HCT116 (cell line): ENCODE measurements around the gene MFAP2.

Experiments
- EZH2 ChIP-seq: fragments of 200-600 bp; sonication (generic); IDR thresholded peaks from 2 replicates; pipeline ENCODE4 v1.6.1; 2017; ENCODE audit warnings: antibody characterized with exemption, mixed run types
- EZH2phosphoT487 ChIP-seq: fragments of 200-600 bp; IDR thresholded peaks from 2 replicates; pipeline ENCODE4 v1.6.1; 2018; ENCODE audit warnings: antibody characterized with exemption, borderline replicate concordance
- YY1 ChIP-seq: IDR thresholded peaks from 2 replicates; pipeline ENCODE4 v1.6.1; 2011; ENCODE audit warnings: low read length, low read depth, moderate library complexity, mild to moderate bottlenecking; ENCODE audit not compliant: insufficient replicate concordance; ENCODE audit errors: extremely low read depth
- ZNF274 ChIP-seq: fragments of 200-500 bp; sonication (Bioruptor generic); IDR thresholded peaks from 2 replicates; pipeline ENCODE4 v1.6.1; 2014; ENCODE audit warnings: mild to moderate bottlenecking, low read depth, low read length, inconsistent platforms
- TF ChIP-seq, protein P1 (sequence below): IDR thresholded peaks from 2 replicates; pipeline ENCODE4 v1.6.1; 2012; ENCODE audit warnings: low read depth
- TF ChIP-seq, protein P2 (sequence below): IDR thresholded peaks from 2 replicates; pipeline ENCODE4 v1.6.1; 2012

DNA sequence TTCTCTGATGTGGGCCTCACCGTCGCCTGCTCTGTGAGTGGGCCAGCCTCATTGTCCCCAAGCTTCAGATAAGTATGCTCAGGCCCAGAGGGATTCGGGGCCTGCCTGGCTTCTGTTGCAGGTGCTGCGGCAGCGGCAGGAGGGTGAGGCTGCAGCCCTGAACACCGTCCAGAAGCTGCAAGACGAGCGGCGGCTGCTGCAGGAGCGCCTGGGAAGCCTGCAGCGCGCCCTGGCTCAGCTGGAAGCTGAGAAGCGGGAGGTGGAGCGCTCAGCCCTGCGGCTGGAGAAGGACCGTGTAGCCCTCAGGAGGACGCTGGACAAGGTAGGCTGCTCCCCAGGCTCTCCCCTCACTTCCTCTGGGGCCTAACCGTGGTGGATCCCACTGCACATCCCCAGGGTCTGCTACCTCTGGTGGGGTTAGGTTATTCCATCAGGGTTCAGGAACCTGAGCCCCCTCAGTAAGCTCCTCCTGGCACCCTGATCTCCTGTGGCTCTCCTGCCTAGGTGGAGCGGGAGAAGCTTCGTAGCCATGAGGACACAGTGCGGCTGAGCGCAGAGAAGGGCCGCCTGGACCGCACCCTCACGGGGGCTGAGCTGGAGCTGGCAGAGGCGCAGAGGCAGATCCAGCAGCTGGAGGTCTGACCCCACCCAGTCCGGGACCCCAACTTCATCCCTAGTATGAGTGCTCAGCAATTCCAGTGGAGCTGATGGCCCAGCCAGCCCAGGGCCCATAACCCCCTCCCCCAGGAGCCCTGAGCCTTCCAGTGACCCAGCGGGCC lies 10.1 kb downstream of the MFAP2 start:
- no peak for TF ChIP-seq YY1
- TF ChIP-seq EZH2phosphoT487 = no peak
- TF ChIP-seq EZH2 = no peak
- no peak for TF ChIP-seq ZNF274
- TF ChIP-seq, protein P1, sequence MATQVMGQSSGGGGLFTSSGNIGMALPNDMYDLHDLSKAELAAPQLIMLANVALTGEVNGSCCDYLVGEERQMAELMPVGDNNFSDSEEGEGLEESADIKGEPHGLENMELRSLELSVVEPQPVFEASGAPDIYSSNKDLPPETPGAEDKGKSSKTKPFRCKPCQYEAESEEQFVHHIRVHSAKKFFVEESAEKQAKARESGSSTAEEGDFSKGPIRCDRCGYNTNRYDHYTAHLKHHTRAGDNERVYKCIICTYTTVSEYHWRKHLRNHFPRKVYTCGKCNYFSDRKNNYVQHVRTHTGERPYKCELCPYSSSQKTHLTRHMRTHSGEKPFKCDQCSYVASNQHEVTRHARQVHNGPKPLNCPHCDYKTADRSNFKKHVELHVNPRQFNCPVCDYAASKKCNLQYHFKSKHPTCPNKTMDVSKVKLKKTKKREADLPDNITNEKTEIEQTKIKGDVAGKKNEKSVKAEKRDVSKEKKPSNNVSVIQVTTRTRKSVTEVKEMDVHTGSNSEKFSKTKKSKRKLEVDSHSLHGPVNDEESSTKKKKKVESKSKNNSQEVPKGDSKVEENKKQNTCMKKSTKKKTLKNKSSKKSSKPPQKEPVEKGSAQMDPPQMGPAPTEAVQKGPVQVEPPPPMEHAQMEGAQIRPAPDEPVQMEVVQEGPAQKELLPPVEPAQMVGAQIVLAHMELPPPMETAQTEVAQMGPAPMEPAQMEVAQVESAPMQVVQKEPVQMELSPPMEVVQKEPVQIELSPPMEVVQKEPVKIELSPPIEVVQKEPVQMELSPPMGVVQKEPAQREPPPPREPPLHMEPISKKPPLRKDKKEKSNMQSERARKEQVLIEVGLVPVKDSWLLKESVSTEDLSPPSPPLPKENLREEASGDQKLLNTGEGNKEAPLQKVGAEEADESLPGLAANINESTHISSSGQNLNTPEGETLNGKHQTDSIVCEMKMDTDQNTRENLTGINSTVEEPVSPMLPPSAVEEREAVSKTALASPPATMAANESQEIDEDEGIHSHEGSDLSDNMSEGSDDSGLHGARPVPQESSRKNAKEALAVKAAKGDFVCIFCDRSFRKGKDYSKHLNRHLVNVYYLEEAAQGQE = no peak
- TF ChIP-seq, protein P2, sequence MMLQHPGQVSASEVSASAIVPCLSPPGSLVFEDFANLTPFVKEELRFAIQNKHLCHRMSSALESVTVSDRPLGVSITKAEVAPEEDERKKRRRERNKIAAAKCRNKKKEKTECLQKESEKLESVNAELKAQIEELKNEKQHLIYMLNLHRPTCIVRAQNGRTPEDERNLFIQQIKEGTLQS = no peak
